Neutrophil (primary cell): ENCODE results near the gene PKNOX1.

Experiments
- H3K27ac ChIP-seq: fragments of 200-600 bp; sonication (generic); 2 replicates; pipeline ENCODE4 v1.5.1; 2016; ENCODE audit warnings: mild to moderate bottlenecking, moderate library complexity
- H3K27me3 ChIP-seq: fragments of 200-600 bp; sonication (generic); 2 replicates; pipeline ENCODE4 v1.6.0; 2016; ENCODE audit warnings: mild to moderate bottlenecking
- H3K36me3 ChIP-seq: fragments of 200-600 bp; sonication (generic); 2 replicates; pipeline ENCODE4 v1.5.1; 2017
- H3K4me1 ChIP-seq, 2 experiments: fragments of 200-600 bp in 1 of 2; sonication (generic) in 1 of 2; 1 replicate in 1 of 2; 2 replicates in 1 of 2; pipeline versions ENCODE4 v1.5.1 to v1.6.1; 2013 to 2016; ENCODE audit warnings: low read depth in 1 of 2, low read length in 1 of 2, mild to moderate bottlenecking in 1 of 2, moderate library complexity in 1 of 2; ENCODE audit not compliant: control insufficient read depth in 1 of 2, insufficient read depth in 1 of 2
- H3K4me3 ChIP-seq, 2 experiments: fragments of 200-600 bp in 1 of 2; sonication (generic) in 1 of 2; 1 replicate in 1 of 2; 2 replicates in 1 of 2; pipeline ENCODE4 v1.5.1; 2013 to 2016; ENCODE audit warnings: low read depth in 1 of 2, low read length in 1 of 2, mild to moderate bottlenecking in 1 of 2, moderate library complexity in 1 of 2
- H3K9me3 ChIP-seq: fragments of 200-600 bp; sonication (generic); 2 replicates; pipeline ENCODE4 v1.5.1; 2016
- TF ChIP-seq, protein P1 (sequence below): fragments of 200-600 bp; sonication (generic); IDR thresholded peaks from 2 replicates; pipeline ENCODE4 v1.5.1; 2016; ENCODE audit warnings: antibody characterized with exemption

Gene PKNOX1

GRCh38 chr21:43023175-43023574, 48.8 kb downstream of the PKNOX1 start:
- Histone ChIP-seq H3K4me1 (no peaks in the 10 kb centered on the region), H3K9me3 (no peaks in the 10 kb centered on the region), H3K4me3 (no peak overlapping the region), H3K27me3 (no peaks in the 10 kb centered on the region), H3K36me3 (peaks cover 77% of the 10 kb centered on the region), H3K27ac (no peak overlapping the region)
- TF ChIP-seq, protein P1, sequence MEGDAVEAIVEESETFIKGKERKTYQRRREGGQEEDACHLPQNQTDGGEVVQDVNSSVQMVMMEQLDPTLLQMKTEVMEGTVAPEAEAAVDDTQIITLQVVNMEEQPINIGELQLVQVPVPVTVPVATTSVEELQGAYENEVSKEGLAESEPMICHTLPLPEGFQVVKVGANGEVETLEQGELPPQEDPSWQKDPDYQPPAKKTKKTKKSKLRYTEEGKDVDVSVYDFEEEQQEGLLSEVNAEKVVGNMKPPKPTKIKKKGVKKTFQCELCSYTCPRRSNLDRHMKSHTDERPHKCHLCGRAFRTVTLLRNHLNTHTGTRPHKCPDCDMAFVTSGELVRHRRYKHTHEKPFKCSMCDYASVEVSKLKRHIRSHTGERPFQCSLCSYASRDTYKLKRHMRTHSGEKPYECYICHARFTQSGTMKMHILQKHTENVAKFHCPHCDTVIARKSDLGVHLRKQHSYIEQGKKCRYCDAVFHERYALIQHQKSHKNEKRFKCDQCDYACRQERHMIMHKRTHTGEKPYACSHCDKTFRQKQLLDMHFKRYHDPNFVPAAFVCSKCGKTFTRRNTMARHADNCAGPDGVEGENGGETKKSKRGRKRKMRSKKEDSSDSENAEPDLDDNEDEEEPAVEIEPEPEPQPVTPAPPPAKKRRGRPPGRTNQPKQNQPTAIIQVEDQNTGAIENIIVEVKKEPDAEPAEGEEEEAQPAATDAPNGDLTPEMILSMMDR: no peak

DNA sequence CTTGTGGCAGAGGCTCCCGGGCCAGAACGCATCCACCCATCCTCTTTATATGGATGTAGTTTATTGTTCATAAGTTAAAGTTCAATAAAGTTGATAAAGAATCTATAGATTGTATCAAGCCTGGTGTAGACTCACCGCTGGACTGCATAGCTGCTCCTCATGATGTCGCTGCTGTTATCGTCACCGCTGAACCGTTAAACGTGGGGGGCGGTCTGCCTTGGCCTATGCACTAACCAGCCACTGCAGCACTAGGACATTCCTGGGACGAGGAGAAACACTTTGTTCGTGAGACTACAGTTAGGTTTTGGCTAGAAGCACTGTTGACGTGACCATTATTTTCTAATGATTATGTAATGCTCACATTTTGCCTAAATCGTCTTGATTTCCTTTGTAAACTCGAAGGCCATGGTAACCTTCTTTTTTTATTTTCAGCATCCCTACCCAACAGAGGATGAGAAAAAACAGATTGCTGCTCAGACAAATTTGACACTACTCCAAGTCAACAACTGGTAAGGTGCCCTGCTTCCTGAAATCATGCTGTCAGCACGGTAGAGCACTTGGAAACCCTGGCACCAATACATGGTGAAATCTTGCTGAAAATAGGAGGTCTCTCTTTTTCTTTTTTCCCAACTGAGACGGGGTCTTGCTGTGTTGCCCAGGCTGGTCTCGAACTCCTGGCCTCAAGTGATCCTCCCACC, 50.2 kb downstream of the PKNOX1 start:
- TF ChIP-seq, protein P1: no peak
- Histone ChIP-seq H3K9me3 (no peaks in the 10 kb centered on the region), H3K4me1 (no peaks in the 10 kb centered on the region), H3K4me3 (no peak overlapping the region), H3K27me3 (no peaks in the 10 kb centered on the region), H3K27ac (no peak overlapping the region), H3K36me3 (peaks cover 83% of the 10 kb centered on the region)

GRCh38 chr21:43025636-43026180, 51.3 kb downstream of the PKNOX1 start:
- H3K4me3 ChIP-seq: no peak overlapping the region
- no peaks in the 10 kb centered on the region for H3K9me3 ChIP-seq
- no peak overlapping the region for H3K27ac ChIP-seq
- peaks cover 85% of the 10 kb centered on the region for H3K36me3 ChIP-seq
- TF ChIP-seq, protein P1: no peak
- H3K27me3 ChIP-seq: no peaks in the 10 kb centered on the region
- H3K4me1 ChIP-seq: no peaks in the 10 kb centered on the region

DNA sequence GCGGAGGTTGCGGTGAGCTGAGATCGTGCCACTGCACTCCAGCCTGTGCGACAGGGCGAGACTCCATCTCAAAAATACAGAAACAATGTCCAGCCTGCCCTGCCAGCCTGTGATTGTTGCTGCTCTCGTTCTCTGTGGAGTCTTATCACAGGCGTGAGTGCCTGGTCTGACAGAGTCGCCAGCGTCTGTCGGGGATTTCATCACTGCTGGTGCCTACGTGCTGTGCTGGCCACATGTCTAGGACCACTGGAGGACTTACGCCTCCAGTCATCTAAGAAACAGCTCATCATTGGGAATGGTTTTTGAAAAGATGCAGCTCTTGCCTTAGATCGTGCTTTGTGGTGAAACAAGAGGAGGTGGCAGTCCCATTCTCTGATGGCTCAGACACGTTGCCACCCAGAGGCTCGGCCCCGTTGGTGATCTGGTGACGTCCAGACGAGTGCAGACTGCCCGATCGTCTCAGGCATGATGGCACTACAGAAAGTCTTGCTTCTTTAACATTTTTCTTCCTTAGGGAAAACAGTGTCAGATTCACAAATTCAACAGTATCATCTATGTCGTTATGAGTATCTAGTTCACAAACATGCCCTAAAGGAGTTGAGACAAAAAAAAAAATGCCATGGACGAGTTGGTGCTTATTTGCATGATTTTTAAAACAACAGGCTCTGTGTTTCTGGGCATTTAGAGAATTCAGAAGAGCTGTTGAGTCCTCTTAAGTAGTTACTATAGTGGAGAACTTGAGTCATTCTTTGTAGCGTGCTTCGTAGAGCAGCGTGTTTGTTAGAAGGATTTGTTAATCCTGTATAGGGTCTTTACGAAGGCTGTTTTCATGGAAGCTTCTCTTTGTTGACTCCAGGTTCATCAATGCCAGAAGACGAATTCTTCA, 53.7 kb downstream of the PKNOX1 start:
- H3K4me1 ChIP-seq: no peaks in the 10 kb centered on the region
- H3K4me3 ChIP-seq: no peak overlapping the region
- H3K9me3 ChIP-seq: no peaks in the 10 kb centered on the region
- no peaks in the 10 kb centered on the region for H3K27me3 ChIP-seq
- TF ChIP-seq, protein P1: no peak
- no peak overlapping the region for H3K27ac ChIP-seq
- H3K36me3 ChIP-seq: peaks cover 81% of the 10 kb centered on the region

GRCh38 chr21:43029785-43030184, 55.4 kb downstream of the PKNOX1 start:
- TF ChIP-seq, protein P1: no peak
- Histone ChIP-seq H3K27me3 (no peaks in the 10 kb centered on the region), H3K4me3 (no peak overlapping the region), H3K27ac (no peak overlapping the region), H3K36me3 (peaks cover 67% of the 10 kb centered on the region), H3K9me3 (no peaks in the 10 kb centered on the region), H3K4me1 (no peaks in the 10 kb centered on the region)
